ENCODE measurements around the gene ZBTB11.

ZBTB11 gene

GRCh38 chr3:101603184-101603583, 73.7 kb downstream of the ZBTB11 start:
- no peak for DNase-seq

GRCh38 chr3:101602731-101603130, 74.2 kb downstream of the ZBTB11 start:
- DNase-seq, result no peak
